HepG2 (cell line): ENCODE measurements around the gene SPARC. TPM values are rescaled to one million over a fixed set of nuclear protein-coding genes. Genes with fewer than 3 reads are reported as not detected.
A peak's percentile ranks its signal among the peaks of the same experiment; 100 is the strongest.

Experiments used
- ARID3A ChIP-seq: IDR thresholded peaks from 2 replicates; pipeline ENCODE4 v1.6.1; 2012; ENCODE audit warnings: low read depth, low read length, improper control_type of control experiment
- ATF7-NPFF ChIP-seq: sonication (generic); formaldehyde crosslinking; IDR thresholded peaks from 2 replicates; pipeline ENCODE4 v1.8.1; 2023; ENCODE audit warnings: mild to moderate bottlenecking, low read depth, missing genetic modification reagents, moderate library complexity
- FOXA3 ChIP-seq: IDR thresholded peaks from 2 replicates; pipeline ENCODE4 v1.6.1; 2016; ENCODE audit warnings: missing genetic modification reagents, missing compliant biosample characterization
- GZF1 ChIP-seq: sonication (generic); formaldehyde crosslinking; IDR thresholded peaks from 2 replicates; pipeline ENCODE4 v1.5.1; 2020; ENCODE audit warnings: mild to moderate bottlenecking, missing genetic modification reagents
- JUNB ChIP-seq: sonication (generic); formaldehyde crosslinking; IDR thresholded peaks from 2 replicates; pipeline ENCODE4 v1.8.0; 2022; ENCODE audit warnings: missing genetic modification reagents, mild to moderate bottlenecking, borderline replicate concordance
- KLF16 ChIP-seq, 2 experiments: sonication (generic) in 1 of 2; formaldehyde crosslinking in 1 of 2; IDR thresholded peaks; 2 replicates each; pipeline versions ENCODE4 v1.6.1 to v1.8.0; 2016 to 2023; ENCODE audit warnings: missing genetic modification reagents in 2 of 2, missing compliant biosample characterization in 1 of 2
- MED1 ChIP-seq: sonication (generic); formaldehyde crosslinking; IDR thresholded peaks from 2 replicates; pipeline ENCODE4 v1.4.0; 2020; ENCODE audit warnings: missing genetic modification reagents
- NR2F1 ChIP-seq, 2 experiments: fragments of 450-650 bp in 1 of 2; formaldehyde crosslinking in 1 of 2; IDR thresholded peaks; 2 replicates each; pipeline versions ENCODE4 v1.5.0 to v1.6.1; 2016 to 2020; ENCODE audit warnings: mild to moderate bottlenecking in 1 of 2, missing compliant biosample characterization in 1 of 2, missing genetic modification reagents in 1 of 2, moderate library complexity in 1 of 2
- NR2F6 ChIP-seq, 2 experiments: IDR thresholded peaks; 2 replicates each; pipeline ENCODE4 v1.6.1; 2016; ENCODE audit warnings: antibody characterized with exemption in 1 of 2, mild to moderate bottlenecking in 1 of 2
- POLR2G ChIP-seq: fragments of 200-400 bp; formaldehyde crosslinking; IDR thresholded peaks from 2 replicates; pipeline ENCODE4 v1.6.1; 2018; ENCODE audit warnings: mild to moderate bottlenecking, low read depth, low read length, moderate library complexity
- SMAD3 ChIP-seq: sonication (generic); formaldehyde crosslinking; IDR thresholded peaks from 2 replicates; pipeline ENCODE4 v1.4.0; 2020; ENCODE audit warnings: missing genetic modification reagents
- SRSF1 ChIP-seq: fragments of 200-400 bp; formaldehyde crosslinking; optimal IDR thresholded peaks from 2 replicates; pipeline ENCODE3; 2017; ENCODE audit warnings: mild to moderate bottlenecking, low read depth, low read length, moderate library complexity
- TCF7L2 ChIP-seq: IDR thresholded peaks from 2 replicates; pipeline ENCODE4 v1.6.1; 2011; ENCODE audit warnings: mild to moderate bottlenecking, low read depth, low read length, moderate library complexity
- TEAD3 ChIP-seq: optimal IDR thresholded peaks from 2 replicates; pipeline ENCODE3; 2016; ENCODE audit warnings: borderline replicate concordance
- TEF ChIP-seq: sonication (generic); formaldehyde crosslinking; IDR thresholded peaks from 2 replicates; pipeline ENCODE4 v1.5.0; 2020; ENCODE audit warnings: missing genetic modification reagents
- ZBTB25 ChIP-seq: IDR thresholded peaks from 2 replicates; pipeline ENCODE4 v1.6.1; 2018; ENCODE audit warnings: missing genetic modification reagents
- ZGPAT ChIP-seq: IDR thresholded peaks from 2 replicates; pipeline ENCODE4 v1.6.1; 2016; ENCODE audit warnings: mild to moderate bottlenecking
- ZMYM3 ChIP-seq: sonication (generic); formaldehyde crosslinking; IDR thresholded peaks from 2 replicates; pipeline ENCODE4 v1.5.1; 2020; ENCODE audit warnings: mild to moderate bottlenecking, missing genetic modification reagents
- ZNF205 ChIP-seq: IDR thresholded peaks from 2 replicates; pipeline ENCODE4 v1.6.1; 2018; ENCODE audit warnings: missing biosample characterization, missing genetic modification reagents
- ZNF484 ChIP-seq: sonication (generic); formaldehyde crosslinking; IDR thresholded peaks from 2 replicates; pipeline ENCODE4 v1.5.1; 2020; ENCODE audit warnings: mild to moderate bottlenecking, low read depth, missing genetic modification reagents, borderline replicate concordance
- ZNF580 ChIP-seq: IDR thresholded peaks from 2 replicates; pipeline ENCODE4 v1.6.1; 2016; ENCODE audit warnings: low read depth, borderline replicate concordance
- polyA plus RNA-seq, 8 experiments: library from polyadenylated mRNA; depleted of rRNA in 3 of 8; stranded (reverse) in 7 of 8; unstranded in 1 of 8; fragments of >200 nt; fragmentation: Illumina TruSeq in 4 of 8; extraction: Trizol in 4 of 8; gene quantifications; 2 replicates each; pipeline versions ENCODE4 v1.2.1 to v1.2.3, GENCODE V29; 2011 to 2016; ENCODE audit warnings: low read depth in 4 of 8, missing spikeins in 1 of 8, mixed read lengths in 1 of 8; ENCODE audit not compliant: insufficient read depth in 1 of 8
- total RNA-seq, 5 experiments: library from RNA; depleted of rRNA; stranded (reverse); fragments of >200 nt; fragmentation: Illumina TruSeq; extraction: Trizol; gene quantifications; 2 replicates each; pipeline ENCODE4 v1.2.3, GENCODE V29; 2016; ENCODE audit warnings: low read depth in 1 of 5

Gene SPARC
- total and polyA plus RNA-seq, 2 of the 13 experiments (the other 11 are each of a cell fraction or from before 2014, with no cell fraction given) = 76.7 to 192 TPM

- TF ChIP-seq ZGPAT (CRISPR knock-in tag) (peak; percentile 86), ZNF580 (CRISPR knock-in tag) (0 out of 2 replicates have a peak, but pooled peaks have one; percentile 34), TEAD3 (peak; percentile 79), JUNB (peak; percentile 97), ARID3A (peak; percentile 91), ATF7-NPFF (CRISPR knock-in tag) (no peak), ZMYM3 (CRISPR knock-in tag) (peak; percentile 75), TEF (CRISPR knock-in tag) (no peak), NR2F6 (IDR thresholded peaks at IDR 0.05) (peak; percentile 74), NR2F6 (CRISPR knock-in tag; IDR thresholded peaks at IDR 0.05) (no peak), ZNF484 (no peak), POLR2G (no peak), NR2F1 (CRISPR knock-in tag; IDR thresholded peaks at IDR 0.05) (peak in 1 of 2 experiments; percentile 57; a peak in 2 of 4 replicates), SRSF1 (no peak), SMAD3 (peak; percentile 86), ZBTB25 (CRISPR knock-in tag) (peak; percentile 28; the same call in 1 of the 2 replicates), KLF16 (CRISPR knock-in tag; IDR thresholded peaks at IDR 0.05) (peak in 1 of 2 experiments; percentile 76; a peak in 2 of 4 replicates), MED1 (CRISPR knock-in tag) (peak; percentile 43), GZF1 (no peak), ZNF205 (CRISPR knock-in tag) (peak; percentile 22; the same call in 1 of the 2 replicates), TCF7L2 (peak; percentile 88), FOXA3 (CRISPR knock-in tag) (peak; percentile 95)
These were observed 68.6 kb downstream of the SPARC start (continued) for GRCh38 chr5:151617841-151618710.
